ENCODE results near the gene AOPEP. TPM values are rescaled to one million over a fixed set of nuclear protein-coding genes. Genes with fewer than 3 reads are reported as not detected.

Gene AOPEP
- total RNA-seq, 1 experiment from 2014 or later: 15.0 TPM

- Mint-ChIP-seq H3K27me3 (ENCODE audit: low read depth) (no peaks in the 10 kb centered on the region), H3K36me3 (ENCODE audit: insufficient read depth in 1 of 3, low read depth in 3 of 3) (no peaks in the 10 kb centered on the region), H3K4me1 (peaks cover 10 to 11% of the 10 kb centered on the region in 2 experiments), H3K4me3 (no peak overlapping the region), H3K9me3 (no peaks in the 10 kb centered on the region), H3K27ac (no peak overlapping the region; a peak in 2 of 7 replicates)
- no peak overlapping the region for H2BK20ac ChIP-seq (ENCODE audit: low read depth, low read length, poor library complexity, severe bottlenecking)
- no peak overlapping the region for H2BK5ac ChIP-seq (ENCODE audit: insufficient read length, low read length)
- H3K23me2 ChIP-seq (ENCODE audit: insufficient read length, low read depth, low read length, poor library complexity, severe bottlenecking): no peaks in the 10 kb centered on the region
- no peak overlapping the region for H3K9ac ChIP-seq (ENCODE audit: extremely low read depth, insufficient read length, low read length)
- no peak overlapping the region for H4K5ac ChIP-seq (ENCODE audit: insufficient read length, low read depth, low read length)
- no peaks in the 10 kb centered on the region for H3K9me3 ChIP-seq (ENCODE audit: control insufficient read depth, low read depth, low read length)
- H3K18ac ChIP-seq (ENCODE audit: insufficient read length, low read depth, low read length): no peak overlapping the region
- no peak overlapping the region for H2BK12ac ChIP-seq (ENCODE audit: insufficient read length, low read depth, low read length)
- H3K79me1 ChIP-seq (ENCODE audit: insufficient read depth, low read depth, low read length, poor library complexity, severe bottlenecking): no peaks in the 10 kb centered on the region
- no peak overlapping the region for H3K27ac ChIP-seq (ENCODE audit: insufficient read length, low read depth, low read length)
- no peak overlapping the region for H3K14ac ChIP-seq (ENCODE audit: insufficient read depth, low read length)
- no peak overlapping the region for H3T11ph ChIP-seq (ENCODE audit: low read length)
- no peak overlapping the region for H3K4ac ChIP-seq (ENCODE audit: low read depth, low read length)
- no peak overlapping the region for H4K8ac ChIP-seq (replicated peaks; ENCODE audit: insufficient read length, low read depth, low read length)
- H2AK5ac ChIP-seq (ENCODE audit: insufficient read length, low read length): no peak overlapping the region
- H3K56ac ChIP-seq (ENCODE audit: insufficient read length, low read depth, low read length): no peak overlapping the region
- no CpG with 5 or more reads among the region's 6 CpGs for WGBS (ENCODE audit: extremely low coverage, insufficient read length, low lambda C conversion rate)
- H3K27me3 ChIP-seq (ENCODE audit: insufficient read depth, low read length): no peaks in the 10 kb centered on the region
- H4K20me1 ChIP-seq (ENCODE audit: control insufficient read depth, insufficient read depth, insufficient read length): no peaks in the 10 kb centered on the region
- H4K91ac ChIP-seq (ENCODE audit: insufficient read length, low read depth, low read length): no peak overlapping the region
- no peaks in the 10 kb centered on the region for H3K4me1 ChIP-seq (ENCODE audit: insufficient read depth, low read length)
- H3K23ac ChIP-seq (ENCODE audit: insufficient read length, low read depth, low read length): no peak overlapping the region
- H3K4me2 ChIP-seq (ENCODE audit: insufficient read depth, insufficient read length, low read length): no peak overlapping the region
- no peaks in the 10 kb centered on the region for H3K79me2 ChIP-seq (ENCODE audit: insufficient read depth, low read length)
- no peak for DNase-seq
- no peak overlapping the region; the same call in 1 of the 2 replicates for H2BK15ac ChIP-seq (ENCODE audit: low read depth, low read length)
- no peak for TF ChIP-seq CTCF (conservative IDR thresholded peaks at IDR 0.05)
- H2AFZ ChIP-seq (ENCODE audit: low read length): no peak overlapping the region
- H2BK120ac ChIP-seq (ENCODE audit: low read depth, low read length, poor library complexity, severe bottlenecking): no peak overlapping the region
Observed at GRCh38 chr9:94782355-94783101, 56.0 kb downstream of the AOPEP start.
